Measurements from ENCODE around the gene TARS3.

The TARS3 gene

DNA sequence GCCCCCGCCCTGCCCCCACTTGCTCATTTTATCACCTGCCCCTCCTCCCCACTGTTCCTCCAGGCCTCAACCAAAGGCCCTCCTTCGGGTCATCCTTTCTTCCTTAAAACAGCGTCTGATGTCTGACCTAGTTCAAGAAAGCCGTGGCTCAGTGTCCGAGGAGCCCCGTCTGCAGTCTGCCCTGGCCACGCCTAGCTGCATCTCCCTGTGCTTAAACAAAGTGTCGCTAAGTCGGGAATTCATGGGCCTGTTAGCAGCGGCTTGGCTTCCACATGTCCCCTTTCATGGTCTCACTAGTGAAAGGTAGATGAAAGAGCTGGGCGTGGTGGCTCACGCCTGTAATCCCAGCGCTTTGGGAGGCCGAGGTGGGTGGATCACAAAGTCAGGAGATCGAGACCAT, 113.3 kb downstream of the TARS3 start:
- in situ Hi-C loops (cut with HindIII; ENCODE audit: low pct_ligation_motif_present, low sequenced_read_pairs), result no loop called here
- no peak for DNase-seq
- no peak for TF ChIP-seq CTCF (IDR thresholded peaks at IDR 0.05; ENCODE audit: low read depth, low read length, missing control alignments)
- Histone ChIP-seq H3K36me3 (replicated peaks) (no peaks in the 10 kb centered on the region), H3K4me3 (ENCODE audit: low read depth, low read length) (no peak overlapping the region), H3K27ac (no peak overlapping the region), H3K27me3 (replicated peaks) (no peaks in the 10 kb centered on the region)

DNA sequence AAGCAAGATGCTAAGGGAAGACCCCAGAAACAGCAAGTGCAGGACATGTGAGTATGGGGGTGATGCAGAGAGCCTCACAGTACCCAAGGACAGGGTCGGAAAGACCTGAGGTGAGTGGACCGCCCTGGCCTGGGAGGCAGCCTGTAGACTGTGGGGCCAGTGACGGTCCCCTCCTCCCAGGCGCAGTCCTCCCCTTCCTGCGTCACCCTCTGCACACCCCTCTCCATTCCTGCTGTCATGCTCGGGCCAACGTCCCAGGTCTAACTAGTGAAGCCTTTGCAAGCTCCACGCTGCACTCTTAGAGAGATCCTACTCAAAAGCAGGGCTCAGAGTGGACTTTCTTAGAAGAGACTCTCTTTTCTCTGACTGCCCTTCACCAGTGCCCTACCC, 113.7 kb downstream of the TARS3 start:
- Histone ChIP-seq H3K36me3 (replicated peaks) (no peaks in the 10 kb centered on the region), H3K27ac (no peak overlapping the region), H3K27me3 (replicated peaks) (no peaks in the 10 kb centered on the region), H3K4me3 (ENCODE audit: low read depth, low read length) (no peak overlapping the region)
- in situ Hi-C loops (cut with HindIII; ENCODE audit: low pct_ligation_motif_present, low sequenced_read_pairs), result no loop called here
- no peak for DNase-seq
- no peak for TF ChIP-seq CTCF (IDR thresholded peaks at IDR 0.05; ENCODE audit: low read depth, low read length, missing control alignments)

- no peak overlapping the region for H3K4me3 ChIP-seq (ENCODE audit: low read depth, low read length)
- DNase-seq, result no peak
- H3K27me3 ChIP-seq (replicated peaks), result no peaks in the 10 kb centered on the region
- TF ChIP-seq CTCF (IDR thresholded peaks at IDR 0.05; ENCODE audit: low read depth, low read length, missing control alignments), result no peak
- no peak overlapping the region for H3K27ac ChIP-seq
- no peaks in the 10 kb centered on the region for H3K36me3 ChIP-seq (replicated peaks)
- in situ Hi-C loops (cut with HindIII; ENCODE audit: low pct_ligation_motif_present, low sequenced_read_pairs), result no loop called here
Observed at GRCh38 chr15:101609742-101610610, 114.3 kb downstream of the TARS3 start.

DNA sequence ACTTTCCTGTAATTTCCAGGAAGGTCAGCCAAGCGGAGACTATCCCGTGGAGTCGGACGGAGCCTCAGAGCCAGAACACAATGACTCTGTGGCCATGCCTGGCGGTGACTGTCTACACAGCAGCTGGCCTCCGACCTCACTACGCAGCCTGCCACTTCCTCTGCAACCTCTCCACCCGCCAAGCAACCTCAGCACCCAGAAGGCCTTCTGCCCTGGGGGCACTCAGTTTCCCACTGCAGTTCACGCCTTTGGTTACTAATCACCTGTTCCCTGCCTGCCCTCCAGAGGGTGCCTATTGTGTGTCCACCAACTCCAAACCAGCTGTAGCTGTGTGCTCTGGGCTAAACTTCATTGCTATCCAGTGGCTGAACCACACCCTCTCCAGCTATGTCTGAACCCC, 116.1 kb downstream of the TARS3 start:
- H3K27ac ChIP-seq, result no peak overlapping the region
- DNase-seq, result no peak
- no peaks in the 10 kb centered on the region for H3K27me3 ChIP-seq (replicated peaks)
- in situ Hi-C loops (cut with HindIII; ENCODE audit: low pct_ligation_motif_present, low sequenced_read_pairs), result no loop called here
- H3K4me3 ChIP-seq (ENCODE audit: low read depth, low read length), result no peak overlapping the region
- no peaks in the 10 kb centered on the region for H3K36me3 ChIP-seq (replicated peaks)
- no peak for TF ChIP-seq CTCF (IDR thresholded peaks at IDR 0.05; ENCODE audit: low read depth, low read length, missing control alignments)

DNA sequence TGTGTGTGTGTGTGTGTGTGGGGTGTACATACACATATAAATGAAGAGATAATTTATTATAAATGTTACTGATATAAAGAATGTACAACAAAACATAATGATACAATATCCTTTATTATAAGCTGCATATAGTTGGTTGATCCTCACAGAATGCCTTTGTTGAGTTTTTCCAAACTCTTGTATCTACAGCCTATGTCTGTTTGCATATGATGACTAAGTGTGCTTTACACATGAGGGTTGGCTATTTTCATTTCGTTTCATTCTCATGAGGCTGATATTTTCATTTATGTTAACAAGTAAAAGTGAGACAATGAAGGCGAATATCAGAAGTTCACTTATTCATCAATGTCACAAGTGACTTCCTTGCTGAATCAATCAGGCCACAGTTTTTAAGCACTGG, 117.2 kb downstream of the TARS3 start:
- in situ Hi-C loops (cut with HindIII; ENCODE audit: low pct_ligation_motif_present, low sequenced_read_pairs), result no loop called here
- Histone ChIP-seq H3K27ac (no peak overlapping the region), H3K4me3 (ENCODE audit: low read depth, low read length) (no peak overlapping the region), H3K27me3 (replicated peaks) (no peaks in the 10 kb centered on the region), H3K36me3 (replicated peaks) (no peaks in the 10 kb centered on the region)
- no peak for DNase-seq
- TF ChIP-seq CTCF (IDR thresholded peaks at IDR 0.05; ENCODE audit: low read depth, low read length, missing control alignments), result no peak
